UCSD-AML1 (cell line): ENCODE results near the gene RPL41.
"Not testable (repeated sequence)": the region's sequence is repeated elsewhere in the genome, so short reads cannot be mapped to it uniquely, and the experiment has no call there.

ENCODE experiments used
- DNase-seq: peaks from one replicate; lab custom pipeline; 2025; ENCODE audit not compliant: unreplicated experiment; lab: John Stamatoyannopoulos, UW

The RPL41 gene

GRCh38 chr12:56116267-56117081 is at the start of gene RPL41:
RPL41 (plus strand) TSS chr12:56116633.
- peak; percentile 92 for DNase-seq

GRCh38 chr12:56071648-56072047 is 44.8 kb upstream of the RPL41 start:
- DNase-seq = no peak

GRCh38 chr12:56074396-56074795 is 42.0 kb upstream of the RPL41 start:
- DNase-seq = no peak

- DNase-seq = not testable (repeated sequence)
These were observed 38.5 kb upstream of the RPL41 start for GRCh38 chr12:56077966-56078365.

- no peak for DNase-seq
These were observed 38.0 kb upstream of the RPL41 start for GRCh38 chr12:56078427-56078826.

GRCh38 chr12:56078931-56079722 is 37.3 kb upstream of the RPL41 start:
- peak; percentile 81 for DNase-seq

GRCh38 chr12:56079723-56080555 is 36.5 kb upstream of the RPL41 start, which contains the start of gene ERBB3:
ERBB3 (plus strand) TSS chr12:56080165; CDS start chr12:56080301, 136 bp downstream.
- peak; percentile 34 for DNase-seq

GRCh38 chr12:56080556-56081138 is 35.8 kb upstream of the RPL41 start:
- DNase-seq = no peak

GRCh38 chr12:56081393-56082347 is 34.8 kb upstream of the RPL41 start:
- no peak for DNase-seq

GRCh38 chr12:56082382-56082781 is 34.1 kb upstream of the RPL41 start:
- no peak for DNase-seq

GRCh38 chr12:56082967-56083366 is 33.5 kb upstream of the RPL41 start:
- DNase-seq = no peak

- DNase-seq = peak; percentile 46
These were observed 31.4 kb upstream of the RPL41 start for GRCh38 chr12:56084958-56085543.

- DNase-seq = no peak
These were observed 30.3 kb upstream of the RPL41 start for GRCh38 chr12:56086096-56086495.

- no peak for DNase-seq
These were observed 29.8 kb upstream of the RPL41 start for GRCh38 chr12:56086608-56087007.

GRCh38 chr12:56087220-56087619 is 29.2 kb upstream of the RPL41 start:
- no peak for DNase-seq

- no peak for DNase-seq
These were observed 18.7 kb upstream of the RPL41 start for GRCh38 chr12:56097738-56098137.

- no peak for DNase-seq
These were observed 17.8 kb upstream of the RPL41 start for GRCh38 chr12:56098592-56098991.

- DNase-seq = no peak
These were observed 16.6 kb upstream of the RPL41 start for GRCh38 chr12:56099787-56100186.

- no peak for DNase-seq
These were observed 15.4 kb upstream of the RPL41 start for GRCh38 chr12:56101045-56101444.
